Osteoblast (primary cell): ENCODE results near the gene ADGRL3. TPM values are rescaled to one million over a fixed set of nuclear protein-coding genes. Genes with fewer than 3 reads are reported as not detected.
"Not testable (repeated sequence)": the region's sequence is repeated elsewhere in the genome, so short reads cannot be mapped to it uniquely, and the experiment has no call there.

Experiments
- DNase-seq: peaks from one replicate; pipeline ENCODE4 v3.0.0; 2011; ENCODE audit warnings: low spot score, mixed read lengths; ENCODE audit not compliant: insufficient read length; ENCODE audit errors: missing footprints
- H2AFZ ChIP-seq: 2 replicates; pipeline ENCODE4 v1.6.0; 2011; ENCODE audit warnings: mild to moderate bottlenecking, low read length
- H3K27ac ChIP-seq: 2 replicates; pipeline ENCODE4 v1.5.1; 2011; ENCODE audit warnings: mild to moderate bottlenecking, low read depth, low read length, moderate library complexity
- H3K27me3 ChIP-seq: 2 replicates; pipeline ENCODE4 v1.6.0; 2012; ENCODE audit warnings: mild to moderate bottlenecking, control low read depth, inconsistent platforms, low read length, moderate library complexity; ENCODE audit not compliant: insufficient read depth
- H3K36me3 ChIP-seq: 2 replicates; pipeline ENCODE4 v1.5.1; 2011; ENCODE audit warnings: mild to moderate bottlenecking, low read length, control low read depth, moderate library complexity; ENCODE audit not compliant: insufficient read depth
- H3K4me1 ChIP-seq: 2 replicates; pipeline ENCODE4 v1.5.1; 2011; ENCODE audit warnings: mild to moderate bottlenecking, low read length, control low read depth, moderate library complexity; ENCODE audit not compliant: insufficient read depth
- H3K4me2 ChIP-seq: 2 replicates; pipeline ENCODE4 v1.6.0; 2011; ENCODE audit warnings: mild to moderate bottlenecking, low read length; ENCODE audit not compliant: insufficient read depth
- H3K4me3 ChIP-seq: fragments of 200-600 bp; sonication (generic); 3 replicates; pipeline ENCODE4 v1.5.1; 2012; ENCODE audit warnings: mild to moderate bottlenecking, low read length, inconsistent platforms; ENCODE audit not compliant: insufficient read depth
- H3K79me2 ChIP-seq: 2 replicates; pipeline ENCODE4 v1.6.0; 2012; ENCODE audit warnings: mild to moderate bottlenecking, low read length, control low read depth, inconsistent platforms; ENCODE audit not compliant: insufficient read depth
- H3K9me3 ChIP-seq: 2 replicates; pipeline ENCODE4 v1.5.1; 2011; ENCODE audit warnings: low read depth, low read length, control low read depth
- H4K20me1 ChIP-seq: 2 replicates; pipeline ENCODE4 v1.6.0; 2012; ENCODE audit warnings: mild to moderate bottlenecking, low read length, control low read depth; ENCODE audit not compliant: insufficient read depth
- total RNA-seq: library from RNA; depleted of rRNA; stranded (reverse); fragments of >200 nt; gene quantifications from 2 replicates; pipeline ENCODE4 v1.2.3, GENCODE V29; 2012
- TF ChIP-seq, protein P1 (sequence below): IDR thresholded peaks from 2 replicates; pipeline ENCODE4 v1.5.1; 2011; ENCODE audit warnings: mild to moderate bottlenecking, low read depth, low read length, moderate library complexity; ENCODE audit errors: extremely low read depth

ADGRL3 gene
- total RNA-seq, 1 donor = not detected

DNA sequence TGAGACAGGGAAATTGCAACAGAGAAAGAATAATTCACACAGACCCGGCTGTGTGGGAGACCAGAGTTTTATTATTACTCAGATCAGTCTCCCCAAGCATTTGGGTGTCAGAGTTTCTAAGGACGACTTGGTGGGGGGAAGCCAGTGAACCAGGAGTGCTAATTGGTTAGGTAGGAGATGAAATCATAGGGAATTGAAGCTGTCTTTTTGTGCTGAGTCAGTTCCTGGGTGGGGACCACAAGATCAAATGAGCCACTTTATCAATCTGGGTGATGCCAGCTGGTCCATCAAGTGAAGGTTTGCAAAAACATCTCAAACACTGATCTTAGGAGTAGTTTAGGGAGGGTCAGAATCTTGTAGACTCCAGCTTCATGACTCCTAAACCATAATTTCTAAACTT is 560.7 kb downstream of the ADGRL3 start:
- Histone ChIP-seq H3K4me2 (no peak overlapping the region), H3K9me3 (no peaks in the 10 kb centered on the region), H2AFZ (no peak overlapping the region), H3K36me3 (no peaks in the 10 kb centered on the region), H4K20me1 (no peaks in the 10 kb centered on the region), H3K4me3 (no peak overlapping the region), H3K27me3 (no peaks in the 10 kb centered on the region), H3K27ac (no peak overlapping the region), H3K79me2 (no peaks in the 10 kb centered on the region), H3K4me1 (no peaks in the 10 kb centered on the region)
- TF ChIP-seq, protein P1, sequence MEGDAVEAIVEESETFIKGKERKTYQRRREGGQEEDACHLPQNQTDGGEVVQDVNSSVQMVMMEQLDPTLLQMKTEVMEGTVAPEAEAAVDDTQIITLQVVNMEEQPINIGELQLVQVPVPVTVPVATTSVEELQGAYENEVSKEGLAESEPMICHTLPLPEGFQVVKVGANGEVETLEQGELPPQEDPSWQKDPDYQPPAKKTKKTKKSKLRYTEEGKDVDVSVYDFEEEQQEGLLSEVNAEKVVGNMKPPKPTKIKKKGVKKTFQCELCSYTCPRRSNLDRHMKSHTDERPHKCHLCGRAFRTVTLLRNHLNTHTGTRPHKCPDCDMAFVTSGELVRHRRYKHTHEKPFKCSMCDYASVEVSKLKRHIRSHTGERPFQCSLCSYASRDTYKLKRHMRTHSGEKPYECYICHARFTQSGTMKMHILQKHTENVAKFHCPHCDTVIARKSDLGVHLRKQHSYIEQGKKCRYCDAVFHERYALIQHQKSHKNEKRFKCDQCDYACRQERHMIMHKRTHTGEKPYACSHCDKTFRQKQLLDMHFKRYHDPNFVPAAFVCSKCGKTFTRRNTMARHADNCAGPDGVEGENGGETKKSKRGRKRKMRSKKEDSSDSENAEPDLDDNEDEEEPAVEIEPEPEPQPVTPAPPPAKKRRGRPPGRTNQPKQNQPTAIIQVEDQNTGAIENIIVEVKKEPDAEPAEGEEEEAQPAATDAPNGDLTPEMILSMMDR = no peak
- no peak for DNase-seq

DNA sequence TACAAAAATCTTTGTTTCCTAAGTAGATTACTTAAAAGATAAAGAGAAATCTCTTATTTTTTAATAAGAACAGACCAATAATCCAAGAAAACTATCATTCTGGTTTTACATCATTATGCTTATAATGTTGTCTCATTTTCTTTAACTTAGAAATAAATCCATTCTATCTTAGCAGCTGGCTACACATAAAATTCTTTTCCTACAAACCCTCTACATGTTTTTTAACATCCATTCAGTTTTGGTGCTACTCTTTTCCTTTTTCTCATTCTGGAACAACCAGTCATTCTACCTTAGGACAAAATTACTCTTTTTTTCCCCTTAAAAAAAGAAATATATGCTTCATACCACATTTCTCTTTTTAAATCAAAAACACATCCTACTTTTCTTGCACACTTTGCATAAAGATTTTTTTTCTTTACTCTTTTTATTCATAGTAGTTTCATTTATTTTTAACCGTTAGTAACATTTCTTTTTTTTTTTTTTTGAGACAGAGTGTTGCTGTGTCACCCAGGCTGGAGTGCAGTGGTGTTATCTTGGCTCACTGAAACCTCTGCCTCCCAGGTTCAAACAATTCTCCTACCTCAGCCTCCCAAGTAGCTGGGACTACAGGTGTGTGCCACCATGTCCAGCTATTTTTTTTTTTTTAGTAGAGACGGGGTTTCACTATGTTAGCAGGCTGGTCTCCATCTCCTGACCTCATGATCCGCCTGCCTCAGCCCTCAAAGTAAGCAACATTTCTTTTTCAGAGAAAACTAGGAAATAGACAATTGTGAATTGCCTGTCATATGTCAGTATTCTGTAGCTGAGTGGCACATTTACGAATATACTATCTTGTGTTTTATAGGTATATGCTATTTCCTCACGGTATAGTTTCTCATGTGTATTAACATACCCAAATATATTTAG is 562.8 kb downstream of the ADGRL3 start:
- Histone ChIP-seq H3K4me3 (no peak overlapping the region), H3K36me3 (no peaks in the 10 kb centered on the region), H3K4me2 (no peak overlapping the region), H3K27ac (no peak overlapping the region), H3K4me1 (no peaks in the 10 kb centered on the region), H3K79me2 (no peaks in the 10 kb centered on the region), H4K20me1 (no peaks in the 10 kb centered on the region), H2AFZ (no peak overlapping the region), H3K9me3 (no peaks in the 10 kb centered on the region), H3K27me3 (no peaks in the 10 kb centered on the region)
- TF ChIP-seq, protein P1 = no peak
- no peak for DNase-seq

DNA sequence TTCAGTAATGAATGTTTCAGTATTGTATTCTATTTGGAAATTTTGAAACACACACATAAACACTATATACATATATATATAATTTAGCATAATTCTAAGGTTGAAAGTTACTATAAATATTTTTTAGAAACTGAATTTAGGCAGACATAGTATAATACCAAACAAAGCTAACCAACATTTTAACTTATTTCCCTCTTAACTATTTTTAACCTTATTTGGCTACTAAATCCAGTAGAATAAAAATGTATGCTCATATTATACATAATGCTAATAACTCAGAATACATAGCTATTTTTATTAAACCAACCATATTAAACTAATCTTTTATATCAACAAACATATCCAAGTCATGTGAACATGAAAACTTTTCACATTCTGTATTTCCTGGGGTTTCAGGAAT is 563.6 kb downstream of the ADGRL3 start:
- H3K4me3 ChIP-seq = no peak overlapping the region
- H2AFZ ChIP-seq = no peak overlapping the region
- H3K9me3 ChIP-seq = no peaks in the 10 kb centered on the region
- H3K27ac ChIP-seq = no peak overlapping the region
- TF ChIP-seq, protein P1 = no peak
- no peaks in the 10 kb centered on the region for H3K4me1 ChIP-seq
- H3K79me2 ChIP-seq = no peaks in the 10 kb centered on the region
- H4K20me1 ChIP-seq = no peaks in the 10 kb centered on the region
- H3K36me3 ChIP-seq = no peaks in the 10 kb centered on the region
- H3K4me2 ChIP-seq = no peak overlapping the region
- DNase-seq = no peak
- H3K27me3 ChIP-seq = no peaks in the 10 kb centered on the region

DNA sequence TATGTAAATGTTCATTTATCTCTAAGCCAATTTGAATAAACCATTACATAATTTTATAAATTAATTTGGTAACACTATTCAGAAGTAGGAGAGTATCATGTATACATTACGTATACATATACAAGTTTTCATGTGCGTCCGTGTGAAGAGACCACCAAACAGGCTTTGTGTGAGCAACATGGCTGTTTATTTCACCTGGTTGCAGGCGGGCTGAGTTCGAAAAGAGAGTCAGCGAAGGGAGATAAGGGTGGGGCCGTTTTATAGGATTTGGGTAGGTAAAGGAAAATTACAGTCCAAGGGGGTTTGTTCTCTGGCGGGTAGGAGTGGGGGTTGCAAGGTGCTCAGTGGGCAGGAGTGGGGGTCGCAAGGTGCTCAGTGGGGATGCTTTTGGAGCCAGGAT is 564.0 kb downstream of the ADGRL3 start:
- H2AFZ ChIP-seq, H3K27me3 ChIP-seq, H3K4me3 ChIP-seq, DNase-seq, H3K27ac ChIP-seq, H3K4me1 ChIP-seq, H3K79me2 ChIP-seq, H3K36me3 ChIP-seq, H4K20me1 ChIP-seq, H3K9me3 ChIP-seq, H3K4me2 ChIP-seq: not testable (repeated sequence)

DNA sequence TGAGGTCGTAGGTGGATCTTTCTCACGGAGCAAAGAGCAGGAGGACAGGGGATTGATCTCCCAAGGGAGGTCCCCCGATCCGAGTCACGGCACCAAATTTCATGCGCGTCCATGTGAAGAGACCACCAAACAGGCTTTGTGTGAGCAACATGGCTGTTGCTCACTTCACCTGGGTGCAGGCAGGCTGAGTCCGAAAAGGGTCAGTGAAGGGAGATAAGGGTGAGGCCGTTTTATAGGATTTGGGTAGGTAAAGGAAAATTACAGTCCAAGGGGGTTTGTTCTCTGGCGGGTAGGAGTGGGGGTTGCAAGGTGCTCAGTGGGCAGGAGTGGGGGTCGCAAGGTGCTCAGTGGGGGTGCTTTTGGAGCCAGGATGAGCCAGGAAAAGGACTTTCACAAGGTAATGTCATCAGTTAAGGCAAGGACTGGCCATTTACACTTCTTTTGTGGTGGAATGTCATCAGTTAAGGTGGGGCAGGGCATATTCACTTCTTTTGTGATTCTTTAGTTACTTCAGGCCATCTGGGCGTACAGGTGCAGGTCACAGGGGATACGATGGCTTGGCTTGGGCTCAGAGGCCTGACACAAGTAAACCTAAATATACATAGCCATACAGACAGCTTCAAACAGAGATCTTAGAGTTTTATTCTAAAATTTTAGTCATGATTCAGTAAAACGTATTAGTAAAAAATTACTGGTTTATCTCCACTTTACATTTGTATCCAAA is 569.5 kb downstream of the ADGRL3 start:
- H3K9me3 ChIP-seq, H3K27me3 ChIP-seq, DNase-seq, H3K36me3 ChIP-seq, H4K20me1 ChIP-seq, H2AFZ ChIP-seq, H3K4me1 ChIP-seq, H3K79me2 ChIP-seq, H3K4me2 ChIP-seq, H3K27ac ChIP-seq, H3K4me3 ChIP-seq: not testable (repeated sequence)
